Calu3 (cell line): ENCODE measurements around the gene SLC13A2. TPM values are rescaled to one million over a fixed set of nuclear protein-coding genes. Genes with fewer than 3 reads are reported as not detected.

ENCODE experiments used
- BruUV-seq: library from RNA; stranded (reverse); fragments of 400-500 nt; replicated peaks from 2 replicates; lab custom pipeline; 2021; lab: Mats Ljungman, UMichigan
- CTCF ChIA-PET: fragments of 300-600 bp; sonication (Branson Sonifier 250); formaldehyde crosslinking; loops from one replicate; lab custom pipeline; 2022; ENCODE audit warnings: antibody characterized with exemption; lab: Charles Lee
- DNase-seq: peaks from one replicate; pipeline ENCODE4 v3.0.0; 2022
- H3K27ac Mint-ChIP-seq: one replicate; pipeline ENCODE4 v1.8.0; 2022; ENCODE audit warnings: mixed read lengths; ENCODE audit not compliant: unreplicated experiment
- H3K27me3 Mint-ChIP-seq: one replicate; pipeline ENCODE4 v1.8.0; 2022; ENCODE audit warnings: mixed read lengths; ENCODE audit not compliant: unreplicated experiment
- H3K36me3 Mint-ChIP-seq: one replicate; pipeline ENCODE4 v1.8.0; 2022; ENCODE audit warnings: mild to moderate bottlenecking, moderate library complexity, mixed read lengths; ENCODE audit not compliant: insufficient read depth, unreplicated experiment
- H3K4me1 Mint-ChIP-seq: one replicate; pipeline ENCODE4 v1.8.0; 2022; ENCODE audit warnings: mild to moderate bottlenecking, low read depth, mixed read lengths; ENCODE audit not compliant: unreplicated experiment
- H3K4me3 Mint-ChIP-seq: one replicate; pipeline ENCODE4 v1.8.0; 2022; ENCODE audit warnings: mild to moderate bottlenecking, low read depth, moderate library complexity, mixed read lengths; ENCODE audit not compliant: unreplicated experiment
- H3K9me3 Mint-ChIP-seq: one replicate; pipeline ENCODE4 v1.8.0; 2022; ENCODE audit warnings: low read depth, mixed read lengths; ENCODE audit not compliant: unreplicated experiment
- intact Hi-C: fragments of 100-400 bp; cut with micrococcal nuclease; formaldehyde crosslinking; loops from one replicate; pipeline ENCODE4 v1.10.0; 2022; ENCODE audit not compliant: unreplicated experiment
- total RNA-seq: library from RNA; stranded (reverse); gene quantifications from 2 replicates; pipeline ENCODE4 v1.2.3, GENCODE V29; 2022
- TF ChIP-seq, protein P1 (sequence below): fragments of 200-600 bp; IDR thresholded peaks from one replicate; pipeline ENCODE4 v1.8.0; 2022; ENCODE audit warnings: antibody characterized with exemption; ENCODE audit not compliant: unreplicated experiment

The SLC13A2 gene
- total RNA-seq, 1 experiment from 2014 or later: not detected

DNA sequence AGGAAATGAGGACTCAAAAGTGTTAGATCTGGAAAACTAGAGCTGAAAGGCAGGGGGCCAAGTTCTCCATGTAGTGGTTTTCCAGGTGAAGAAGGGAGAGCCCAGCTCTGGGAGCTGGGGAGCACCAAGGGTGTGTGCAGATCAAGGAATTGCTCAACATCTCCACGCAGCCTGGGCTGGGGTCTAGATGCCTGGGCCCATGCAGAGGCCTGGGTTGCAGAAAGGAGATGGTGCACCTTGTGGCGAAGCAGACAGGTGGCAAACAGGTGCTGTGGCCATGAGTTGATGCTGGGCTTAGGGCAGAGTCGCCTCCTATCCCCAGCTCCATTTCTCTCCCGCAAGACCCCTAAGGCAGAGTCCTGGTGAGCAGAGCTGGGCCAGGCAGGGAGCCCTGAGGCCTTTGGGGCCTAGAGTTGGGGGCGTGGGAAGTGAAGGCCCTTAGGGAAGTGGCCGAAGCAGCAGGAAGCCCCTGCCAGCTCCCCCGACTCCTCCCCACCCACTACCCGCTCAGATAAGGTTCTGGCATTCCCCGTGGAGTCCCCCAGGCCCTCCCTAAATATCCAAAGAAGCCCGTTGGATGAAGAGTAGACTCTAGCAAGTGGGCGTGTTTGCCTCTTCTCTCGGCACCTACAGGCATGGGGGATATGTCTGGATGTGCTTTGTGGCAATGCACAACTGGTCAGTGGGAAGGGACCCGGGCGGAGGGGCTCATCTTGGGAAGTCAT is 33.5 kb downstream of the SLC13A2 start:
- intact Hi-C loops: no loop called here
- TF ChIP-seq, protein P1, sequence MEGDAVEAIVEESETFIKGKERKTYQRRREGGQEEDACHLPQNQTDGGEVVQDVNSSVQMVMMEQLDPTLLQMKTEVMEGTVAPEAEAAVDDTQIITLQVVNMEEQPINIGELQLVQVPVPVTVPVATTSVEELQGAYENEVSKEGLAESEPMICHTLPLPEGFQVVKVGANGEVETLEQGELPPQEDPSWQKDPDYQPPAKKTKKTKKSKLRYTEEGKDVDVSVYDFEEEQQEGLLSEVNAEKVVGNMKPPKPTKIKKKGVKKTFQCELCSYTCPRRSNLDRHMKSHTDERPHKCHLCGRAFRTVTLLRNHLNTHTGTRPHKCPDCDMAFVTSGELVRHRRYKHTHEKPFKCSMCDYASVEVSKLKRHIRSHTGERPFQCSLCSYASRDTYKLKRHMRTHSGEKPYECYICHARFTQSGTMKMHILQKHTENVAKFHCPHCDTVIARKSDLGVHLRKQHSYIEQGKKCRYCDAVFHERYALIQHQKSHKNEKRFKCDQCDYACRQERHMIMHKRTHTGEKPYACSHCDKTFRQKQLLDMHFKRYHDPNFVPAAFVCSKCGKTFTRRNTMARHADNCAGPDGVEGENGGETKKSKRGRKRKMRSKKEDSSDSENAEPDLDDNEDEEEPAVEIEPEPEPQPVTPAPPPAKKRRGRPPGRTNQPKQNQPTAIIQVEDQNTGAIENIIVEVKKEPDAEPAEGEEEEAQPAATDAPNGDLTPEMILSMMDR: no peak
- CTCF ChIA-PET: interaction anchor here (1.0 kb wide), 1 partner anchor 9 kb away, joined by 5 read pairs; no protein-coding TSS in a partner anchor
- Mint-ChIP-seq H3K4me1 (peaks cover 6% of the 10 kb centered on the region), H3K27me3 (peaks cover 85% of the 10 kb centered on the region), H3K9me3 (no peaks in the 10 kb centered on the region), H3K4me3 (no peak overlapping the region), H3K27ac (no peak overlapping the region), H3K36me3 (no peaks in the 10 kb centered on the region)
- BruUV-seq: no TSS peak
- no peak for DNase-seq

GRCh38 chr17:28507567-28508203 is 34.2 kb downstream of the SLC13A2 start:
- Mint-ChIP-seq H3K4me3 (no peak overlapping the region), H3K27me3 (peaks cover 93% of the 10 kb centered on the region), H3K4me1 (peaks cover 6% of the 10 kb centered on the region), H3K27ac (no peak overlapping the region), H3K9me3 (no peaks in the 10 kb centered on the region), H3K36me3 (no peaks in the 10 kb centered on the region)
- intact Hi-C loops: no loop called here
- no TSS peak for BruUV-seq
- no peak for DNase-seq
- TF ChIP-seq, protein P1: no peak
- CTCF ChIA-PET: interaction anchor here (0.7 to 1.0 kb wide), 2 partner anchors 10 to 1102 kb away, joined by 5 read pairs; no protein-coding TSS in a partner anchor

GRCh38 chr17:28508211-28508724 is 34.8 kb downstream of the SLC13A2 start:
- CTCF ChIA-PET: interaction anchor here (0.7 kb wide), 1 partner anchor 1102 kb away, joined by 5 read pairs; no protein-coding TSS in a partner anchor
- Mint-ChIP-seq H3K4me1 (peaks cover 6% of the 10 kb centered on the region), H3K27me3 (peaks cover 98% of the 10 kb centered on the region), H3K4me3 (no peak overlapping the region), H3K27ac (no peak overlapping the region), H3K36me3 (no peaks in the 10 kb centered on the region), H3K9me3 (no peaks in the 10 kb centered on the region)
- TF ChIP-seq, protein P1: no peak
- no TSS peak for BruUV-seq
- no peak for DNase-seq
- intact Hi-C loops: no loop called here

- no peaks in the 10 kb centered on the region for H3K9me3 Mint-ChIP-seq
- CTCF ChIA-PET: no interaction called here
- H3K4me3 Mint-ChIP-seq: no peak overlapping the region
- peaks cover 6% of the 10 kb centered on the region for H3K4me1 Mint-ChIP-seq
- no peaks in the 10 kb centered on the region for H3K36me3 Mint-ChIP-seq
- H3K27me3 Mint-ChIP-seq: peaks cover 100% of the 10 kb centered on the region
- H3K27ac Mint-ChIP-seq: no peak overlapping the region
- no TSS peak for BruUV-seq
- TF ChIP-seq, protein P1: no peak
- intact Hi-C loops: no loop called here
- no peak for DNase-seq
These were observed 36.3 kb downstream of the SLC13A2 start for GRCh38 chr17:28509789-28510188.
